Pulmonary artery endothelial cell (primary cell): Measurements from ENCODE around the gene DIAPH2. TPM values are rescaled to one million over a fixed set of nuclear protein-coding genes. Genes with fewer than 3 reads are reported as not detected.

Experiments
- DNase-seq: peaks from one replicate; pipeline ENCODE4 v3.0.0-alpha.2; 2011; ENCODE audit warnings: low read depth, low spot score
- total RNA-seq: library from RNA; depleted of rRNA; stranded (reverse); fragments of >200 nt; gene quantifications from 2 replicates; pipeline ENCODE4 v1.2.3, GENCODE V29; 2014

DIAPH2 gene
- total RNA-seq, 1 donor from 2014 or later: 19.6 TPM

DNA sequence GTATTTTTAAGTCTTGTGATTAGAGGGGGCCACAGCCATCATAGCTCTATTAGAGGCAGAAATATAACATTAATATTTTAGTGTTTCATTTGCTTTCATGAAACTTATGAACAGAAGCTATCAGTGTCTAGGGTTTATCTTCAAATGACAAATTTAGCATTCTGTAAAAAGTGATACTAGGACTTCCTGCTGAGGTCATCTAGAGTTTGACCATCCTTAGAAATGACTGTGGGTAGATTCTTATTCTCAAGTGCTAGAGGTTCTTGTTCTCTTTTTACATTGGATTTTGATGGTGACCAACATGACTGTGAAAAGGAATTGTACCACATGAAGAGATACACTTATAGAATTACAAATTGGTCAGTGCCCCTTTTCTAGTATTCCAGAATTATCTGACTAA lies 767.6 kb downstream of the DIAPH2 start:
- DNase-seq: no peak

DNA sequence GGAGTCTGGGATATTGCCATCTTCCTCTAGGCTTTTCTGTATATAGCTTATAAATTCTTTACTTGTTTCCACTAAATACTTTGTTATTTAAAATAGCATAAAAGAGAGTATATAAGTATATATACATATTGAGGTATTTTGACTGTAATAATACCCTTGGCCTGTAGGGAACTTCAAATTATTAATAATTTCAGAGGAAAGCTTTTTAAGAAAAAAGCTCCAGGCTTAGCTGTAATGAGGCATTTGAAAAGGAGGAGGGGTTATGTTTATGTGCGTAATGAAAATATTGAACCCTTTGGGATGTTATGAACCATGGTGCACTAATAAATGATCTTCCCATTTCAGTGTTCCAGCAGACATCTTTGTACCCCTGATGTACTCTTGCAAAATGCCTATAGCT lies 777.1 kb downstream of the DIAPH2 start:
- DNase-seq: no peak

DNA sequence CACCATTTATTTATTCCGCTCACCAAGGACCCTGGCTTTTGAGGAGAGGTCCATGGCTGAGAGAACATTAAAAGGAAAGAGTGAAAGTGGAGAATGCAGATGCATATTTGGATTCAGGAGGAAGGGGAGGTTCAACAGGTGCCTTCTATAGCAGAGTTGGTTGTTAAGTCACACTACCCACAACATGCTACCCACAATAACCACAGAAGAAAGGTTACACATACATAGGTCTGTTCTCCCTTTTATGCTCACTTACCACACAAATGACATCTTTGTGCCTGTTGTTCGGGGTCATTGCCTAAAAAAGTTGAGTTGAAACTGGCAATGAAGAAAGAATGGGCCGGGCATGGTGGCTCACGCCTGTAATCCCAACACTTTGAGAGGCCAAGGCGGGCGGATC lies 786.4 kb downstream of the DIAPH2 start:
- DNase-seq: no peak

- DNase-seq: no peak
Observed at GRCh38 chrX:97474933-97475332, 790.3 kb downstream of the DIAPH2 start.

GRCh38 chrX:97479106-97479890 lies 794.7 kb downstream of the DIAPH2 start:
- DNase-seq: no peak

- no peak for DNase-seq
Observed at GRCh38 chrX:97481228-97481627, 796.6 kb downstream of the DIAPH2 start.

- DNase-seq: no peak
Observed at GRCh38 chrX:97482666-97483300, 798.1 kb downstream of the DIAPH2 start.

DNA sequence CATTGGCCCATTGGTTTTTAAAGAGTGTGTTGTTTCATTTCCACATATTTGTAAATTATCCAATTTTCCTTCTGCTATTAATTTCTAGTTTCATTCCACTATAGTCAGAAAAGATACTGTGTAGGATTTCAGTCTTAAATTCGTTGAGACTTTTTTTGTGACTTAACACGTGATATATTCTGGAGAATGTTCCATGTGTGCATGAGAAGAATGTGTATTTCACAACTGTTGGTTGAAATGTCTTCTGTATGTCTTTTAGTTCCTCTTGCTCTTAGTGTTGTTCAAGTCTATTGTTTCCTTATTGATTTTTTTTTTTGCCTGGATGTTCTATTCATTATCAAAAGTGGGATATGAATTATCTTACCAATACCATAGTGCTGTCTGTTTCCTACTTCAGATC lies 806.0 kb downstream of the DIAPH2 start:
- no peak for DNase-seq

DNA sequence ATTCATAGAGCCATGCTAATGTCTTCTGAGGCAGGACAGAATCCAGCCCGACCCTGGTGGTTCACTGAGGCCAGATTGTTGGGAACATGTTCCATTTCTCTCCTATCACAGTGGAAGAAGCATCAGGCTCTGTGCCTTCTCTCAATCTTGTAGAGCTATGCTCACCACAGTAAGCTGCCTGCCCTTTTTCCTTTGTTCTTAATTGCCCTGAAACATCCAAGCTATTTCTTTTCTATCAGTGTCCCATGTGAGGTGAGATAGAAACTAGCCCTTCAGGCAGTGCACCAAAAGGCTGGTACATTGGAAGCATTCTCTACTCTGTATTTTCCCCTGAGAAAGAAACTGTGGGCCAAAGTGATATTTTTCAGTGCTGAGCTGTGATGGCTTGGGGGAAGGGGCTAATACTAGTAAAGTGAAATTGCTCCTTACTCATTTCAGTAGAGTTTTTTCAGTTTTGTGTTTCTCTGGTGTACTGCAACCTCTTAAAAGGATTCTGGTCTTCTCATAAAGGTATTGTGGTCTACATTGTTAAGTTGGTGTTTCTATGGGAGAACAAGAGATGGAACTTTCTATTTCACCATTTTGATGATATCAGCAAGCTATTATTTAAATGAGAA lies 810.2 kb downstream of the DIAPH2 start:
- no peak for DNase-seq

DNA sequence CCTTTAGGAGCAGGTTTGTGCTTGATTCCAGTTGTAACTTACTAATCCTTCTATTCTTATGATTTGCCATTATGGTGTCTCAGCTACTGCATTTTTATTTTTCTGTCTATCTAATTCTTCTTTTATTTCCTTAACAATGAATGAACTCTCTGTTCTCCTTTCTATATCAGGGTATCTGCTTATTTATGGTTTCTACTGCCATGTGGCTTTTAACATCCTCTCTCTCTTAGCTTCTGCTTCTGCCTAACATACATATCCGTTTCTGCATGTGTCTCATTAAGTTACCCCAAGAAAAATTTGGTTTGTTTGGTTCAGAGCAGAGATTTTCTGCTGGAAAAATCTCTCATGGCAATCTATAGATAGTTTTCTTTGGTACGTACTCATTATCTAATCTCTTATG lies 813.5 kb downstream of the DIAPH2 start:
- no peak for DNase-seq

GRCh38 chrX:97504431-97504830 lies 819.8 kb downstream of the DIAPH2 start:
- DNase-seq: no peak

- no peak for DNase-seq
Observed at GRCh38 chrX:97517763-97518162, 833.1 kb downstream of the DIAPH2 start.

DNA sequence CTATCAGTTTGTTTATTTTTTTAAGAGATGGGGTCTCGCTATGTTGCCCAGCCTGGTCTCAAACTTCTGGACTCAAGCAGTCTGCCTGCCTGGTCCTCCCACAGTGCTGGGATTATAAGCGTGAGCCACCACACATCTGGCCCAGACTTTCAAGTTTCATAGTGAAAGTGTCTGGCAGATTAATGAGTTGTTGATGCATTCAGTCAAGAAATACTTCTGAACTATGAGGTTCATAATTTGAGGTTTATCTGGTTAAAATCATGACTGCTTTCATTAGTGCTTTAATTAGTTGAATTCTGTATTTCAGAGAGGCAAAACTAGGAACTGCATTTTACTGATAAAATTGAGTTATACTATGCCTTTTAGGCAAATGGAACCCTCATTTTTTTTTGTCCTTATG lies 837.7 kb downstream of the DIAPH2 start:
- DNase-seq: no peak

GRCh38 chrX:97524340-97524739 lies 839.7 kb downstream of the DIAPH2 start:
- no peak for DNase-seq

- peak; percentile 71 for DNase-seq
Observed at GRCh38 chrX:97524997-97525396, 840.4 kb downstream of the DIAPH2 start.

DNA sequence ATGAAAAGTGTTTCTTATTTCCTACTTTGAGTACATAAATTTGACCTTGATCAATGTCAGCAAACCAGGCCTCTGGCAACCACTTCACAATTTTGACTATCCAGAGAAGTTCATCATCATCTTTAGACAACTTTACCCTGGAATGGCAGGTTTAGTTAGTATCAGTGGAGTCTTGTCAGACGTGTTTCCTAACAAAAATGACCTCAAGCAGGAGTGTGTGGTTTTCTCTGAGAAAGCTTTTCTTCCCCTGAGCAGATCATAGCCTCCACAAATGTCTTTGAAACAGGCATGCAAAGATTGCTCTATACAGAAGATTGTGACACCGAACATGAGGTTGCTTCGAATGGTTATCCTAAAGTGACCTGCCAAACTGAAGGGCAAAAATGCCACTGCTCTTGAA lies 841.3 kb downstream of the DIAPH2 start:
- DNase-seq: no peak

DNA sequence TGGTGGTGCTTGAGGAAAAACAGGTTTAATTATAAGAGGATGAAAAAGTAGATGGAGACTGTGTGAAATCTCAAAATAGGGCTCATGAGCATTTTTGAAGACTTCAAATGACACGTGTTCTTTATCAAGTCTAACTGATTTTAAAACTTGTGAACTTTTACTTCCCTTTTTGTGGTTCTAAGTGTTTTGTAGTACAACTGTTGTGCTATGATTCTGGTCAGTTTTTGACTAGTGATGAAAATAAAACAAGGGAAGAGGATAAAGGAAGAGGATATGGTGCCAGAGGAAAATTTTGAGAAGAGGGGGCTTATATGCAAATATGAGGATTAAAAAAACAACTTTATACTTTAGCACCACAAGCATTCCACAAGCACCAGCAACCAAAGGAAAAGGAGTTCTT lies 843.1 kb downstream of the DIAPH2 start:
- DNase-seq: no peak

GRCh38 chrX:97529536-97530200 lies 845.0 kb downstream of the DIAPH2 start:
- DNase-seq: peak; percentile 74

- no peak for DNase-seq
Observed at GRCh38 chrX:97531825-97532224, 847.2 kb downstream of the DIAPH2 start.

DNA sequence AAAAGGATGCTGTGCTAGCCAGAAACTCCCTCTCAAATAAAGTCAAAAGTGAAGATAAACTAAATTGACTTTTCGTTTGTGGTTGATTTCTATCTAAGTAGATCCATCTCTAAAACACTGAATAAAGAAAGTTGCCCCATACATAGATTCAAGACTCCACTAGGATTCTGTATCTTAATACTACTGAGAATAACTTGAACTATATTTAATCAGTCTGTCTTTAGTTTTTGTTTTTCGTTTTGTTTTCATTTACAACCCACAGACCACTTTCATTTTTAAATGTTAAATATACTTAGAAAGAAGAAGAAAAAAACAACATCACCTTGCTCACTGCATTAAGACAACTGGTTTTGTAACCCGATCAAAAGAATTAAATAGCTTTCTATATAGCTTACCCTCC lies 854.1 kb downstream of the DIAPH2 start:
- DNase-seq: no peak

DNA sequence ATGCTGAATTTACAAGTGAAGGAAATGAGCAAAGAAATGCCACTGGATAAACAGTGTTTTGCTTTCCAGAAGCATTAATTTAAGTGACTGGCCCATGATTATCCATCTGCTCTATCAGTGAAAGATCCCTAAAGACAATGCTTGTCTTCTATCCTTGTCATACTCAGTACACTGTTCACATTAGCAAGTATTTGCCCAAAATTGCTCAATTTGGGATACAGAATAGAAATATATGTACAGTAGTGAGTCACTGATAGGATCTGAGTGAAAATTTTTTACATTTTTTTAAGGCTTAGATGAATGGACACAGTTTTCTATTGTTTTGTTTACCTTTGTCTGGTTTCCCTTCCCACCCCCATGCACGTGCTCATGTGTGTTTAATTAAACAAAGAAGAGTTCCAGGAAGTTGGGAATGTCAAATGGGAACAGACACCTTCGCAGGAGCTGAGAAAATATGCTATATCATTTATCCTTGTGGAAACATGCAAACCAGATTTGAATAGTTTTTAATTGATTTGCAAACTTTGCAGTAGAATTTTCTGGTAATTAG lies 855.4 kb downstream of the DIAPH2 start:
- no peak for DNase-seq
